OCI-LY1 (cell line): ENCODE measurements around the gene C2orf15.

Experiments used
- CTCF ChIP-seq: fragments of 200-600 bp; sonication (generic), shearing (Covaris generic); IDR thresholded peaks from 2 replicates; pipeline ENCODE4 v1.5.1; 2017; ENCODE audit warnings: mild to moderate bottlenecking, antibody characterized with exemption, low read length, moderate library complexity, mixed read lengths
- EZH2 ChIP-seq: fragments of 200-600 bp; sonication (generic), shearing (Covaris generic); IDR thresholded peaks from 2 replicates; pipeline ENCODE4 v1.8.0; 2017; ENCODE audit warnings: borderline replicate concordance, mixed run types, mild to moderate bottlenecking, antibody characterized with exemption, low read length, moderate library complexity, mixed read lengths

GRCh38 chr2:99184811-99185210, 43.3 kb downstream of the C2orf15 start:
- TF ChIP-seq CTCF (no peak), EZH2 (no peak)
